OCI-LY3 (cell line): ENCODE results near the gene ASTN1.
A peak's percentile ranks its signal among the peaks of the same experiment; 100 is the strongest.

Experiments
- H2AFZ ChIP-seq: fragments of 200-600, 300-600 bp; shearing (Covaris generic); 2 replicates; pipeline ENCODE4 v1.6.0; 2014; ENCODE audit warnings: antibody characterized with exemption, low read depth, low read length
- H3K27ac ChIP-seq: fragments of 200-600, 300-600 bp; sonication (generic); 2 replicates; pipeline ENCODE4 v1.5.1; 2014; ENCODE audit warnings: mild to moderate bottlenecking, low read length, moderate library complexity, mixed read lengths
- H3K27me3 ChIP-seq: fragments of 200-600, 300-600 bp; sonication (generic); 2 replicates; pipeline ENCODE4 v1.6.1; 2014; ENCODE audit warnings: low read depth, low read length, mixed read lengths
- H3K36me3 ChIP-seq: fragments of 200-600, 300-600 bp; sonication (generic); replicated peaks from 2 replicates; pipeline ENCODE3; 2014; ENCODE audit warnings: low read depth, low read length, mixed read lengths
- H3K4me1 ChIP-seq: fragments of 300-600, 200-600 bp; sonication (generic); 2 replicates; pipeline ENCODE4 v1.6.1; 2014; ENCODE audit warnings: low read length, mixed read lengths
- H3K4me2 ChIP-seq: fragments of 200-600, 300-600 bp; sonication (generic); 2 replicates; pipeline ENCODE4 v1.6.1; 2014; ENCODE audit warnings: low read length, mixed read lengths
- H3K4me3 ChIP-seq: fragments of 300-600, 200-600 bp; sonication (generic); 2 replicates; pipeline ENCODE4 v1.5.1; 2014; ENCODE audit warnings: antibody characterized with exemption, mild to moderate bottlenecking, low read length, moderate library complexity
- H3K79me2 ChIP-seq: fragments of 300-600, 200-600 bp; shearing (Covaris generic); 2 replicates; pipeline ENCODE4 v1.6.1; 2014; ENCODE audit warnings: mild to moderate bottlenecking, low read length, mixed read lengths
- H3K9ac ChIP-seq: fragments of 300-600, 200-600 bp; shearing (Covaris generic); 2 replicates; pipeline ENCODE4 v1.6.0; 2014; ENCODE audit warnings: mild to moderate bottlenecking, low read length, moderate library complexity
- H3K9me3 ChIP-seq: fragments of 200-600, 300-600 bp; shearing (Covaris generic); 2 replicates; pipeline ENCODE4 v1.6.1; 2014; ENCODE audit warnings: low read length, mixed read lengths; ENCODE audit not compliant: insufficient read depth
- H4K20me1 ChIP-seq: fragments of 200-600, 300-600 bp; sonication (generic); 2 replicates; pipeline ENCODE4 v1.6.1; 2016; ENCODE audit warnings: low read length, mixed read lengths; ENCODE audit not compliant: insufficient read depth
- EZH2phosphoT487 ChIP-seq: fragments of 200-600 bp; shearing (Covaris generic); IDR thresholded peaks from 2 replicates; pipeline ENCODE4 v1.6.1; 2018; ENCODE audit warnings: antibody characterized with exemption, mixed run types, low read depth
- TF ChIP-seq, protein P1 (sequence below): fragments of 200-600, 300-600 bp; sonication (generic); IDR thresholded peaks from 2 replicates; pipeline ENCODE4 v1.5.1; 2014; ENCODE audit warnings: antibody characterized with exemption, low read length, low read depth

The ASTN1 gene

DNA sequence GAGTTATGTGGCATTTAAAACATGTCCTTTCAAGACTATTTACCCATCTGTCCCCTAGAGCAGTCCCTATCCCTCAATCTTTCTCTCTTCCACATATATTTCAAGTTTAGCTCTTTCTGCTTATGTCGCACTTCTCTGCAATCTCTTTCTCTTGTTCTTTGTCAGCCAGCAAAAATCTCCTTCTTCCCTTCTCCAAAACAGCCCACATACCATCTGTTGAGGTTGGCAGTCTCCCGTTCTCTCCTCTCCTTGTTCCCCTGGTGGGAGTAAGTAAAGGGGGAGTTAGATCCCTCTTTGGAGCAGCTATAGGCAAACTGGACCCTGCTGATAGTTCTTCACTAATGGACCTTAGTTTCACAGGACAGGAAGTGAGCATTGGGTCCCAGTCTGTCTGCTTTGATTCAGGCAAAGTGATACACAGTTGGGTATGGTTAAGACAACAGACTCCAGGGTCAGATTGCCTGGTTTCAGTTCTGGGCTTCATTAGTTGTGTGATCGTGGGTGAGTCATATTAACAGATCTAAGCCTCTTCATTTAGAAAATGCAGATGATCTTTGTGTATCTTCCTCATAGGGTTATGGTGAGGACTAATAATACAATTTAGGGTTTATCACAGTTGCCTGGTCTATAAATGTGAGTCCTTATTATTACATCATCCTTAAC lies 25.9 kb upstream of the ASTN1 start:
- Histone ChIP-seq H3K4me2 (no peak overlapping the region), H3K4me3 (no peak overlapping the region), H2AFZ (no peak overlapping the region), H3K79me2 (no peaks in the 10 kb centered on the region), H4K20me1 (no peaks in the 10 kb centered on the region), H3K9me3 (no peaks in the 10 kb centered on the region), H3K36me3 (no peaks in the 10 kb centered on the region), H3K4me1 (no peaks in the 10 kb centered on the region), H3K27me3 (peaks cover 33% of the 10 kb centered on the region), H3K27ac (no peak overlapping the region), H3K9ac (no peak overlapping the region)
- TF ChIP-seq EZH2phosphoT487, result no peak
- TF ChIP-seq, protein P1, sequence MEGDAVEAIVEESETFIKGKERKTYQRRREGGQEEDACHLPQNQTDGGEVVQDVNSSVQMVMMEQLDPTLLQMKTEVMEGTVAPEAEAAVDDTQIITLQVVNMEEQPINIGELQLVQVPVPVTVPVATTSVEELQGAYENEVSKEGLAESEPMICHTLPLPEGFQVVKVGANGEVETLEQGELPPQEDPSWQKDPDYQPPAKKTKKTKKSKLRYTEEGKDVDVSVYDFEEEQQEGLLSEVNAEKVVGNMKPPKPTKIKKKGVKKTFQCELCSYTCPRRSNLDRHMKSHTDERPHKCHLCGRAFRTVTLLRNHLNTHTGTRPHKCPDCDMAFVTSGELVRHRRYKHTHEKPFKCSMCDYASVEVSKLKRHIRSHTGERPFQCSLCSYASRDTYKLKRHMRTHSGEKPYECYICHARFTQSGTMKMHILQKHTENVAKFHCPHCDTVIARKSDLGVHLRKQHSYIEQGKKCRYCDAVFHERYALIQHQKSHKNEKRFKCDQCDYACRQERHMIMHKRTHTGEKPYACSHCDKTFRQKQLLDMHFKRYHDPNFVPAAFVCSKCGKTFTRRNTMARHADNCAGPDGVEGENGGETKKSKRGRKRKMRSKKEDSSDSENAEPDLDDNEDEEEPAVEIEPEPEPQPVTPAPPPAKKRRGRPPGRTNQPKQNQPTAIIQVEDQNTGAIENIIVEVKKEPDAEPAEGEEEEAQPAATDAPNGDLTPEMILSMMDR, result no peak

GRCh38 chr1:177186639-177187038 lies 22.1 kb upstream of the ASTN1 start:
- Histone ChIP-seq H3K4me2 (no peak overlapping the region), H4K20me1 (no peaks in the 10 kb centered on the region), H3K4me3 (no peak overlapping the region), H3K4me1 (0 out of 2 replicates have a peak, but pooled peaks cover 6% of the 10 kb centered on the region), H3K79me2 (no peaks in the 10 kb centered on the region), H2AFZ (no peak overlapping the region), H3K9me3 (no peaks in the 10 kb centered on the region), H3K27me3 (peaks cover 11% of the 10 kb centered on the region), H3K9ac (no peak overlapping the region), H3K27ac (no peak overlapping the region), H3K36me3 (no peaks in the 10 kb centered on the region)
- TF ChIP-seq, protein P1, result no peak
- no peak for TF ChIP-seq EZH2phosphoT487

GRCh38 chr1:177185209-177185608 lies 20.7 kb upstream of the ASTN1 start:
- Histone ChIP-seq H4K20me1 (no peaks in the 10 kb centered on the region), H3K9me3 (no peaks in the 10 kb centered on the region), H3K27ac (no peak overlapping the region), H3K27me3 (peaks cover 11% of the 10 kb centered on the region; the same call in 1 of the 2 replicates), H3K4me2 (no peak overlapping the region), H3K9ac (no peak overlapping the region), H3K4me1 (0 out of 2 replicates have a peak, but pooled peaks cover 6% of the 10 kb centered on the region), H3K79me2 (no peaks in the 10 kb centered on the region), H3K36me3 (no peaks in the 10 kb centered on the region), H3K4me3 (no peak overlapping the region), H2AFZ (no peak overlapping the region)
- TF ChIP-seq EZH2phosphoT487, result no peak
- TF ChIP-seq, protein P1, result peak; percentile 56

DNA sequence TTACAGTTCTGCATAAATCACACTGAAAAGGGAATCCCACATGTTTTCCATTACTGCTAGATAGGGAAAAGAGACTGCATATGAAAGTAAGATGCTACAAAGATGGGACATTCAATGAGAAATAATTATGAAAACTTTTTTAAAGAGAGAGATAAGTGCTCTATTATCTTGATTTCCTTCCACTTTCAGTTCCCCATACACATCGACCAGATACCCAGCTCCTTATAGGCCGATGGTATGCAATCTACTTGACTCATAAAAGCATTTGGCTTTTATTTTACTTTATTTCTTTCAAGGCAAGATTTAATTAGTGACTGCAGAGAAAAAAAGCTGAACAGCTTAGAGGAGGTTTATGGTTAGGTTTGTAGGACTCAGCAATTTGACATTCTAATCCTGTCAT lies 19.3 kb upstream of the ASTN1 start:
- Histone ChIP-seq H3K9ac (no peak overlapping the region), H3K79me2 (no peaks in the 10 kb centered on the region), H3K27ac (no peak overlapping the region), H3K4me2 (no peak overlapping the region; the same call in 1 of the 2 replicates), H3K27me3 (peaks cover 13% of the 10 kb centered on the region; the same call in 1 of the 2 replicates), H2AFZ (no peak overlapping the region), H3K4me3 (no peak overlapping the region), H3K36me3 (no peaks in the 10 kb centered on the region), H3K9me3 (no peaks in the 10 kb centered on the region), H4K20me1 (no peaks in the 10 kb centered on the region), H3K4me1 (0 out of 2 replicates have a peak, but pooled peaks cover 6% of the 10 kb centered on the region)
- TF ChIP-seq EZH2phosphoT487, result no peak
- TF ChIP-seq, protein P1, result no peak
